CD4-positive, alpha-beta T cell treated with Interleukin-6 for 4 hours (primary cell): ENCODE data around the gene PARD3B.

ENCODE experiments used
- DNase-seq: peaks from one replicate; pipeline ENCODE4 v3.0.0-alpha.2; 2020; ENCODE audit warnings: mixed read lengths

PARD3B gene

GRCh38 chr2:205543937-205544702 is 998.8 kb downstream of the PARD3B start:
- no peak for DNase-seq

GRCh38 chr2:205545971-205546816 is 1000.9 kb downstream of the PARD3B start:
- DNase-seq, result no peak

- no peak for DNase-seq
Measured at GRCh38 chr2:205555566-205556230, 1010.4 kb downstream of the PARD3B start.

- DNase-seq, result no peak
Measured at GRCh38 chr2:205556357-205556756, 1011.1 kb downstream of the PARD3B start.

- no peak for DNase-seq
Measured at GRCh38 chr2:205556841-205557539, 1011.7 kb downstream of the PARD3B start.

- DNase-seq, result no peak
Measured at GRCh38 chr2:205557873-205558272, 1012.6 kb downstream of the PARD3B start.

- no peak for DNase-seq
Measured at GRCh38 chr2:205561441-205561840, 1016.2 kb downstream of the PARD3B start.

- peak; percentile 6 for DNase-seq
Measured at GRCh38 chr2:205563646-205564045, 1018.4 kb downstream of the PARD3B start.

- no peak for DNase-seq
Measured at GRCh38 chr2:205564346-205565141, 1019.3 kb downstream of the PARD3B start.

- DNase-seq, result no peak
Measured at GRCh38 chr2:205565142-205565522, 1019.9 kb downstream of the PARD3B start.

GRCh38 chr2:205566606-205567168 is 1021.4 kb downstream of the PARD3B start:
- no peak for DNase-seq

GRCh38 chr2:205568620-205569019 is 1023.3 kb downstream of the PARD3B start:
- DNase-seq, result no peak

GRCh38 chr2:205570648-205571047 is 1025.4 kb downstream of the PARD3B start:
- DNase-seq, result no peak

GRCh38 chr2:205571360-205571959 is 1026.2 kb downstream of the PARD3B start:
- DNase-seq, result no peak

- DNase-seq, result no peak
Measured at GRCh38 chr2:205574001-205574400, 1028.7 kb downstream of the PARD3B start.

GRCh38 chr2:205579335-205579734 is 1034.1 kb downstream of the PARD3B start:
- DNase-seq, result no peak

- DNase-seq, result no peak
Measured at GRCh38 chr2:205580212-205580987, 1035.1 kb downstream of the PARD3B start.

GRCh38 chr2:205582366-205582765 is 1037.1 kb downstream of the PARD3B start:
- no peak for DNase-seq

GRCh38 chr2:205585449-205586383 is 1040.4 kb downstream of the PARD3B start:
- DNase-seq, result no peak
